Spinal cord (tissue), 10 donors: ENCODE measurements around the gene CAMKK1. TPM values are rescaled to one million over a fixed set of nuclear protein-coding genes. Genes with fewer than 3 reads are reported as not detected.

Experiments
- DNase-seq, 6 donors: peaks; one replicate each; pipeline versions ENCODE4 v3.0.0 to v3.0.0-alpha.2; 2013 to 2015; ENCODE audit warnings: low spot score in 6 of 6, low read depth in 4 of 6
- H3K27ac ChIP-seq: one replicate; pipeline ENCODE4 v1.5.1; 2013; ENCODE audit warnings: low read depth, low read length, control low read depth
- H3K27me3 ChIP-seq: one replicate; pipeline ENCODE4 v1.6.1; 2013; ENCODE audit warnings: low read length; ENCODE audit not compliant: control insufficient read depth, insufficient read depth
- H3K36me3 ChIP-seq: one replicate; pipeline ENCODE4 v1.6.1; 2013; ENCODE audit warnings: low read length; ENCODE audit not compliant: control insufficient read depth, insufficient read depth
- H3K4me1 ChIP-seq: one replicate; pipeline ENCODE4 v1.6.1; 2013; ENCODE audit warnings: low read length; ENCODE audit not compliant: control insufficient read depth, insufficient read depth
- H3K4me3 ChIP-seq: one replicate; pipeline ENCODE4 v1.5.1; 2013; ENCODE audit warnings: low read depth, low read length, control low read depth
- H3K9me3 ChIP-seq: one replicate; pipeline ENCODE4 v1.6.1; 2013; ENCODE audit warnings: low read length; ENCODE audit not compliant: control insufficient read depth, insufficient read depth
- WGBS: methylation state at CpG from one replicate; pipeline ENCODE4 v1.1.5; 2013; ENCODE audit warnings: missing lambda C conversion rate; ENCODE audit not compliant: insufficient coverage; 5-methylcytosine and 5-hydroxymethylcytosine counted together
- polyA plus RNA-seq, 2 donors: library from polyadenylated mRNA; unstranded; fragments of 120-200 nt; gene quantifications; one replicate each; pipeline ENCODE4 v1.2.1, GENCODE V29; 2013; ENCODE audit not compliant: insufficient read length in 2 of 2
- total RNA-seq, 2 donors: library from RNA; depleted of rRNA in 1 of 2; stranded (reverse); fragments of 120-200 nt in 1 of 2; fragments of >200 nt in 1 of 2; gene quantifications; one replicate each; pipeline versions ENCODE4 v1.2.3 to v1.2.4, GENCODE V29; 2013 to 2014
- donor health status: healthy.

Gene CAMKK1
- total and polyA plus RNA-seq, 4 donors = 5.2 to 22.5 (median 13.5) TPM

GRCh38 chr17:3910420-3911270 is 17.8 kb upstream of the CAMKK1 start:
- WGBS = 83% methylated on average over 9 of the region's 11 CpGs
- Histone ChIP-seq H3K9me3 (no peaks in the 10 kb centered on the region), H3K27me3 (no peaks in the 10 kb centered on the region)

DNA sequence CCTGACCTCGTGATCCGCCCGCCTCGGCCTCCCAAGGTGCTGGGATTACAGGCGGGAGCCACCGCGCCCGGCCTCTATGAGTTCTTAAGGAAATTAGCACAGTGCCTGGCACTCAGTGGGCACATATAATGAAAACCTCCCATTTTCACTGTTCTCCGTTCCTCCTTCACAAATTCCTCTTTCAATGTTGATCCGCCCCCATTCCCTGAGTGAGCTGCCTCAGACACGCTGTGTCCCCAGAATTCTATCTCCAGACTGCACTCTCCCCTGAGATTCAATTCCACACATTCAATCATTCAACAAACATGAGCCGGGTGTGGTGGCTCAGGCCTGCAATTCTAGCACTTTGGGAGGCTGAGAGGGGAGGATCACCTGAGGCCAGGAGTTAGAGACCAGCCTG is 16.4 kb upstream of the CAMKK1 start:
- DNase-seq = no peak
- H3K4me1 ChIP-seq = peaks cover 12% of the 10 kb centered on the region
- no peak overlapping the region for H3K4me3 ChIP-seq
- H3K9me3 ChIP-seq = no peaks in the 10 kb centered on the region
- no peak overlapping the region for H3K27ac ChIP-seq
- H3K27me3 ChIP-seq = no peaks in the 10 kb centered on the region
- 88% methylated on average over 7 of the region's 12 CpGs for WGBS
- H3K36me3 ChIP-seq = no peaks in the 10 kb centered on the region

More at GRCh38 chr17:3910420-3911270, 17.8 kb upstream of the CAMKK1 start:
- Histone ChIP-seq H3K27ac (no peak overlapping the region), H3K4me3 (no peak overlapping the region), H3K36me3 (no peaks in the 10 kb centered on the region), H3K4me1 (peaks cover 10% of the 10 kb centered on the region)
- DNase-seq = no peak

- no peak overlapping the region for H3K4me3 ChIP-seq
- WGBS = 74% methylated on average over 11 of the region's 11 CpGs
- no peaks in the 10 kb centered on the region for H3K27me3 ChIP-seq
- no peak overlapping the region for H3K27ac ChIP-seq
- H3K9me3 ChIP-seq = no peaks in the 10 kb centered on the region
- H3K36me3 ChIP-seq = no peaks in the 10 kb centered on the region
- peaks cover 4% of the 10 kb centered on the region for H3K4me1 ChIP-seq
- no peak for DNase-seq
These were observed 14.8 kb upstream of the CAMKK1 start for GRCh38 chr17:3907483-3908216.

- no peaks in the 10 kb centered on the region for H3K9me3 ChIP-seq
- H3K27me3 ChIP-seq = no peaks in the 10 kb centered on the region
- H3K4me3 ChIP-seq = no peak overlapping the region
- WGBS = 94% methylated on average over 2 of the region's 4 CpGs
- H3K27ac ChIP-seq = no peak overlapping the region
- DNase-seq = no peak
- peaks cover 4% of the 10 kb centered on the region for H3K4me1 ChIP-seq
- H3K36me3 ChIP-seq = no peaks in the 10 kb centered on the region
These were observed 14.0 kb upstream of the CAMKK1 start for GRCh38 chr17:3906881-3907280.

DNA sequence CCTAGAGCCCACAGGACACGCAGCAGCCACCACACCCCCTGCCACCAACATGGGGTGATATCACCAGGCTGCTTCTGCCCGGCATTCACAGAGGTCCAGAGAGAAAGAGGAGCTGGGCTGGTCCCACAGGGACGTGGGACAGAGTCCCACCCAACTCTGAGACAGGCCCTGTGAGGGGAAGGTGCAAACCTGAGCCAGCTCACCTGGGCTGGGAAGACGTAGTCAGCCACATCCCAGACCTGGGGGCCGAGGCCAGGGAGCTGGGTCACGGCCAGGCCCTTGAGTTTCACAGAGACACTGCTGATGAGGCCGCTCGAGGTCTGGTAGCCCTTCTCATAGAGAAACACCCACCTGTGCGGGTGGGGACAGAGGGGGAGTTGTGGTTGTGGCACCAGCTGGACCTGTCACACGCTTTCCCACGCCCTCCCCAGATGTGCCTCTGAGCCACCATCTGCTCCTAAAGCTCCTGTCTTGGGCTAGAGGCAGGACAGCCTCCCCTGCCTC is 12.2 kb upstream of the CAMKK1 start:
- no peak overlapping the region for H3K27ac ChIP-seq
- H3K4me3 ChIP-seq = no peak overlapping the region
- H3K27me3 ChIP-seq = no peaks in the 10 kb centered on the region
- DNase-seq = no peak
- H3K36me3 ChIP-seq = no peaks in the 10 kb centered on the region
- H3K4me1 ChIP-seq = peaks cover 4% of the 10 kb centered on the region
- no peaks in the 10 kb centered on the region for H3K9me3 ChIP-seq
- WGBS = 82% methylated on average over 11 of the region's 11 CpGs

GRCh38 chr17:3904501-3904900 is 11.6 kb upstream of the CAMKK1 start:
- DNase-seq = no peak
- H3K4me3 ChIP-seq = no peak overlapping the region
- no peaks in the 10 kb centered on the region for H3K9me3 ChIP-seq
- no peak overlapping the region for H3K27ac ChIP-seq
- 63% methylated on average over 14 of the region's 15 CpGs for WGBS
- H3K36me3 ChIP-seq = no peaks in the 10 kb centered on the region
- H3K4me1 ChIP-seq = peaks cover 4% of the 10 kb centered on the region
- H3K27me3 ChIP-seq = no peaks in the 10 kb centered on the region

GRCh38 chr17:3903881-3904290 is 11.0 kb upstream of the CAMKK1 start:
- Histone ChIP-seq H3K4me3 (no peak overlapping the region), H3K4me1 (peaks cover 4% of the 10 kb centered on the region), H3K36me3 (no peaks in the 10 kb centered on the region), H3K27ac (no peak overlapping the region), H3K9me3 (no peaks in the 10 kb centered on the region), H3K27me3 (no peaks in the 10 kb centered on the region)
- 64% methylated on average over 20 of the region's 21 CpGs for WGBS
- no peak for DNase-seq

DNA sequence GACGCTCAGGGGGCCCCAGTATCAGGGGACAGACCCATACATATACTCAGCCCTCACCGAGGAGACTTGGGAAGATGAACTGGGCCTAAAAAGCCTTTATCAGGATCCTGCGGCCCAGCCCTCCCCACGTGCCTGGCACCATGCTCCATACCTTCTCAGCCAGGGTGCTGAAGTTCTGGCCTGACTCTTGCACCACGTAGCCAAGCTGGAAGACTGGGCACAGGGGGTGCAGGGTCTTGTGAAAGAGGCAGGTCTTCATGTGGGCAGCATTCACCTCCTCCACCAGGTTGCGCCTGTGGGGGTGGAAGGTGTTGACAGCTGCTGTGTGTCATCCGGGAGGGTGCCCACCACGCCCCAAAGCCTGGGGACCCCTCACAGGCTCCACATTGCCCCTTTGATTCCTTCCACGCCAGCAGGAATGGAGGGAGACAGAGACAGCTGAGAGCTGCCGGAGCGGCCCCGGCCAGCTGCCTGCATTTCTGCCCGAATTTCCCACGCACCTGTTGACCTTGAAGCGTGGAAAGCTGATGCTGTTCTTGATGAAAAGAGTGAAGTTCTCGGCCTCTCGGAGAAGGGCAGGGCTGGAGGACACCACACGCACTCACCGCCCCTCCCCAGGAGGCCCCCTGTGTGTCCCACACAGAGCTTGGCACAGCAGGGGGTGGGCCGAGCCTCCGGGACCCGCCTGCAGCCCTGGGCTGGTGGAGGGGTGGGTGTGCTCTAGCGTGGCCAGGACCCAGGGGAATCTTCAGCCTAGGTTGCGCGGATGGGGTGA is 10.4 kb upstream of the CAMKK1 start:
- no peaks in the 10 kb centered on the region for H3K36me3 ChIP-seq
- H3K4me3 ChIP-seq = no peak overlapping the region
- DNase-seq = no peak
- 79% methylated on average over 25 of the region's 25 CpGs for WGBS
- no peaks in the 10 kb centered on the region for H3K27me3 ChIP-seq
- H3K9me3 ChIP-seq = no peaks in the 10 kb centered on the region
- no peak overlapping the region for H3K27ac ChIP-seq
- H3K4me1 ChIP-seq = peaks cover 4% of the 10 kb centered on the region

GRCh38 chr17:3900646-3901045 is 7.8 kb upstream of the CAMKK1 start:
- 86% methylated on average over 3 of the region's 6 CpGs for WGBS
- H3K27ac ChIP-seq = no peak overlapping the region
- no peak overlapping the region for H3K4me3 ChIP-seq
- no peaks in the 10 kb centered on the region for H3K36me3 ChIP-seq
- H3K27me3 ChIP-seq = no peaks in the 10 kb centered on the region
- H3K4me1 ChIP-seq = peaks cover 17% of the 10 kb centered on the region
- no peak for DNase-seq
- H3K9me3 ChIP-seq = no peaks in the 10 kb centered on the region
